Neural cell (in vitro differentiated cells): Measurements from ENCODE around the gene KRT36. TPM values are rescaled to one million over a fixed set of nuclear protein-coding genes. Genes with fewer than 3 reads are reported as not detected.

Experiments
- H2AFZ ChIP-seq: fragments of 200-600, 300-800 bp; sonication (generic), shearing (Covaris generic); 2 replicates; pipeline ENCODE4 v1.6.0; 2014; ENCODE audit warnings: low read depth, mild to moderate bottlenecking, antibody characterized with exemption, low read length, moderate library complexity
- H3F3A ChIP-seq: fragments of 200-600 bp; shearing (Covaris generic); 2 replicates; pipeline ENCODE4 v1.6.1; 2016; ENCODE audit warnings: mild to moderate bottlenecking, moderate library complexity, mixed read lengths, antibody characterized with exemption, low read length; ENCODE audit not compliant: insufficient read depth, poor library complexity, severe bottlenecking
- H3K27ac ChIP-seq: fragments of 200-600, 300-800 bp; sonication (generic), shearing (Covaris generic); 2 replicates; pipeline ENCODE4 v1.5.1; 2014; ENCODE audit warnings: mild to moderate bottlenecking, low read length, moderate library complexity
- H3K27me3 ChIP-seq: fragments of 300-800, 200-600 bp; sonication (generic), shearing (Covaris generic); 2 replicates; pipeline ENCODE4 v1.6.0; 2014; ENCODE audit warnings: mild to moderate bottlenecking, low read depth, low read length, moderate library complexity; ENCODE audit not compliant: insufficient read depth
- H3K36me3 ChIP-seq: fragments of 300-800, 200-600 bp; sonication (generic), shearing (Covaris generic); 2 replicates; pipeline ENCODE4 v1.5.1; 2014; ENCODE audit warnings: mild to moderate bottlenecking, antibody characterized with exemption, low read length, moderate library complexity; ENCODE audit not compliant: insufficient read depth
- H3K4me2 ChIP-seq: fragments of 300-800, 200-600 bp; sonication (generic), shearing (Covaris generic); 2 replicates; pipeline ENCODE4 v1.6.0; 2014; ENCODE audit warnings: mild to moderate bottlenecking, low read length
- H3K4me3 ChIP-seq: fragments of 300-800, 200-600 bp; sonication (generic), shearing (Covaris generic); 2 replicates; pipeline ENCODE4 v1.5.1; 2014; ENCODE audit warnings: mild to moderate bottlenecking, low read length, moderate library complexity
- H3K79me2 ChIP-seq: fragments of 200-600 bp; shearing (Covaris generic); replicated peaks from 2 replicates; pipeline ENCODE4 v1.6.0; 2014; ENCODE audit warnings: mild to moderate bottlenecking, low read length, moderate library complexity; ENCODE audit not compliant: insufficient read depth
- H3K9ac ChIP-seq: fragments of 300-800, 200-600 bp; sonication (generic), shearing (Covaris generic); 2 replicates; pipeline ENCODE4 v1.6.1; 2016; ENCODE audit warnings: mild to moderate bottlenecking, low read length, mixed read lengths
- H3K9me2 ChIP-seq: fragments of 200-600 bp; shearing (Covaris generic); 2 replicates; pipeline ENCODE4 v1.6.1; 2016; ENCODE audit warnings: mild to moderate bottlenecking, low read length, mixed read lengths; ENCODE audit not compliant: insufficient read depth
- H3K9me3 ChIP-seq: fragments of 200-600, 300-800 bp; sonication (generic), shearing (Covaris generic); 2 replicates; pipeline ENCODE4 v1.6.1; 2016; ENCODE audit warnings: mild to moderate bottlenecking, mixed run types, low read length, moderate library complexity, mixed read lengths
- H4K20me1 ChIP-seq: fragments of 200-600 bp; shearing (Covaris generic); 2 replicates; pipeline ENCODE4 v1.6.1; 2016; ENCODE audit warnings: mild to moderate bottlenecking, mixed run types; ENCODE audit not compliant: insufficient read depth
- CTCF ChIP-seq: fragments of 450-650 bp; IDR thresholded peaks from 2 replicates; pipeline ENCODE4 v1.5.1; 2014; ENCODE audit warnings: antibody characterized with exemption, mild to moderate bottlenecking, moderate library complexity; ENCODE audit not compliant: poor library complexity, severe bottlenecking
- EP300 ChIP-seq: fragments of 450-650 bp; conservative IDR thresholded peaks from 2 replicates; pipeline ENCODE4 v1.6.1; 2014; ENCODE audit warnings: antibody characterized with exemption, mild to moderate bottlenecking, moderate library complexity; ENCODE audit not compliant: poor library complexity, severe bottlenecking
- EZH2 ChIP-seq: fragments of 200-600, 300-800 bp; shearing (Covaris generic), sonication (generic); IDR thresholded peaks from 2 replicates; pipeline ENCODE4 v1.6.1; 2014; ENCODE audit warnings: antibody characterized with exemption, low read length, borderline replicate concordance, mild to moderate bottlenecking; ENCODE audit not compliant: insufficient read depth, poor library complexity, severe bottlenecking
- MXI1 ChIP-seq: fragments of 450-650 bp; conservative IDR thresholded peaks from 2 replicates; pipeline ENCODE4 v1.6.1; 2014; ENCODE audit warnings: antibody characterized with exemption, mild to moderate bottlenecking; ENCODE audit not compliant: poor library complexity, severe bottlenecking
- POLR2AphosphoS5 ChIP-seq: IDR thresholded peaks from 2 replicates; pipeline ENCODE4 v1.6.1; 2012
- RAD21 ChIP-seq: fragments of 450-650 bp; conservative IDR thresholded peaks from 2 replicates; pipeline ENCODE4 v1.6.1; 2014; ENCODE audit warnings: antibody characterized with exemption, mild to moderate bottlenecking, moderate library complexity
- REST ChIP-seq: IDR thresholded peaks from 2 replicates; pipeline ENCODE4 v1.6.1; 2012; ENCODE audit warnings: borderline replicate concordance
- SMC3 ChIP-seq: fragments of 450-650 bp; conservative IDR thresholded peaks from 2 replicates; pipeline ENCODE4 v1.6.1; 2014; ENCODE audit warnings: antibody characterized with exemption, mild to moderate bottlenecking, moderate library complexity; ENCODE audit not compliant: poor library complexity
- TAF1 ChIP-seq: IDR thresholded peaks from 2 replicates; pipeline ENCODE4 v1.6.1; 2012; ENCODE audit warnings: low read depth
- polyA plus RNA-seq: library from polyadenylated mRNA; depleted of rRNA; stranded (reverse); fragments of >200 nt; gene quantifications from 2 replicates; pipeline ENCODE4 v1.2.3, GENCODE V29; 2014

Gene KRT36
- polyA plus RNA-seq, 1 donor from 2014 or later = not detected

GRCh38 chr17:41444186-41444585 lies 45.5 kb downstream of the KRT36 start:
- H2AFZ ChIP-seq = no peak overlapping the region
- no peak overlapping the region for H3K4me2 ChIP-seq
- H4K20me1 ChIP-seq = no peaks in the 10 kb centered on the region
- no peaks in the 10 kb centered on the region for H3K9me3 ChIP-seq
- H3K27me3 ChIP-seq = no peaks in the 10 kb centered on the region
- no peaks in the 10 kb centered on the region for H3K9me2 ChIP-seq
- H3F3A ChIP-seq = no peaks in the 10 kb centered on the region
- no peak overlapping the region for H3K4me3 ChIP-seq
- no peaks in the 10 kb centered on the region for H3K79me2 ChIP-seq
- TF ChIP-seq SMC3 (no peak), REST (no peak), EZH2 (no peak), EP300 (no peak), CTCF (no peak), RAD21 (no peak), TAF1 (no peak), MXI1 (no peak), POLR2AphosphoS5 (no peak)
- no peak overlapping the region for H3K27ac ChIP-seq
- no peaks in the 10 kb centered on the region for H3K36me3 ChIP-seq
- H3K9ac ChIP-seq = no peak overlapping the region

GRCh38 chr17:41442739-41443138 lies 47.0 kb downstream of the KRT36 start:
- no peak overlapping the region for H3K4me3 ChIP-seq
- no peaks in the 10 kb centered on the region for H4K20me1 ChIP-seq
- no peaks in the 10 kb centered on the region for H3K79me2 ChIP-seq
- TF ChIP-seq MXI1 = no peak
- no peak for TF ChIP-seq REST
- TF ChIP-seq CTCF = no peak
- no peak for TF ChIP-seq EZH2
- TF ChIP-seq TAF1 = no peak
- no peak for TF ChIP-seq RAD21
- no peak for TF ChIP-seq POLR2AphosphoS5
- TF ChIP-seq EP300 = no peak
- no peak for TF ChIP-seq SMC3
- H3K9me2 ChIP-seq = no peaks in the 10 kb centered on the region
- no peak overlapping the region for H3K4me2 ChIP-seq
- no peaks in the 10 kb centered on the region for H3K36me3 ChIP-seq
- no peaks in the 10 kb centered on the region for H3K9me3 ChIP-seq
- no peaks in the 10 kb centered on the region for H3K27me3 ChIP-seq
- H3F3A ChIP-seq = no peaks in the 10 kb centered on the region
- no peak overlapping the region for H2AFZ ChIP-seq
- no peak overlapping the region for H3K9ac ChIP-seq
- no peak overlapping the region for H3K27ac ChIP-seq
